ENCODE results near the gene MYCN. TPM values are rescaled to one million over a fixed set of nuclear protein-coding genes. Genes with fewer than 3 reads are reported as not detected.
"Not testable (repeated sequence)": the region's sequence is repeated elsewhere in the genome, so short reads cannot be mapped to it uniquely, and the experiment has no call there.

Gene MYCN
- total and polyA plus RNA-seq, 9 donors, result 1.2 to 7.0 (median 2.7) TPM

DNA sequence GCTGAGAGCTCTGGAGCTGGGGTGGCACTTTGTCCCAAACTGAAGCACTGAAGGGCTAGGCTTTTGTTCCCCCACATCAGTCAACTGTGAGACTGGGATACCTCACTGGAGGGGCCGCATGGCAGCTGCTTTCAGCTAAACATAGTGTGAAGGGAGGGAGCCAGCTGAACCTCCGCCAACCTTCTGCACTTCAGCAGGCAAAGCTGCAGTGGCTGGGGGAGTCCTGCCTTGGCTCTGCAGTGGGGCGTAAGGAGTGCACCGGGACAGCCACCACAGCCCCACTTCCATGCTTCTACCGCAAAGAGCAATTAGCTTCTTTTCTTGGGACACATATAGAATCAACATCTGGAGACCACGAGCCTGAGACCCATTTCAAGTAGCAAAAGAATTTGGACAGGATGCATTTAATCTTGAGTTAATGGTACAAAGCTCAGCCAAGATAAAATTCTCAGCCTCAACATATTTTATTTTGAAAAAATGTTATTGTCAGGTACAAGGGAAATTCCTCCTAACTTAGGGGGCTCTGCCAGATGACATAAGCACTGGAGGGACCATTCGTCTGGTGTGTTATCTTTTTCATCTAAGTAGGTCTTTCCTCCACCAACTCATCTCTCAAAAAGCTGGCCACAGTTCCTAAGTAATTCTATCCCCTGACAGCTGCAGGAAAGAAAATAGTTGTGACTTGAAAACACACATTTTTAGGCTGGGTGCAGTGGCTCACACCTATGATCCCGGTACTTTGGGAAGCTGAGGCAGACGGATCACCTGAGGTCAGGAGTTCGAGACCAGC is 25.6 kb upstream of the MYCN start:
- Histone ChIP-seq H3K9me3 (no peaks in the 10 kb centered on the region), H3K27ac (no peak overlapping the region), H3K4me3 (no peak overlapping the region), H3K36me3 (no peaks in the 10 kb centered on the region), H3K4me1 (ENCODE audit: insufficient read depth) (peaks cover 7% of the 10 kb centered on the region), H3K27me3 (no peaks in the 10 kb centered on the region)
- intact Hi-C loops (cut with DNase I), result no loop called here
- no peak for TF ChIP-seq EP300 (IDR thresholded peaks at IDR 0.05)
- TF ChIP-seq POLR2A (IDR thresholded peaks at IDR 0.05), result no peak
- TF ChIP-seq, protein P1, sequence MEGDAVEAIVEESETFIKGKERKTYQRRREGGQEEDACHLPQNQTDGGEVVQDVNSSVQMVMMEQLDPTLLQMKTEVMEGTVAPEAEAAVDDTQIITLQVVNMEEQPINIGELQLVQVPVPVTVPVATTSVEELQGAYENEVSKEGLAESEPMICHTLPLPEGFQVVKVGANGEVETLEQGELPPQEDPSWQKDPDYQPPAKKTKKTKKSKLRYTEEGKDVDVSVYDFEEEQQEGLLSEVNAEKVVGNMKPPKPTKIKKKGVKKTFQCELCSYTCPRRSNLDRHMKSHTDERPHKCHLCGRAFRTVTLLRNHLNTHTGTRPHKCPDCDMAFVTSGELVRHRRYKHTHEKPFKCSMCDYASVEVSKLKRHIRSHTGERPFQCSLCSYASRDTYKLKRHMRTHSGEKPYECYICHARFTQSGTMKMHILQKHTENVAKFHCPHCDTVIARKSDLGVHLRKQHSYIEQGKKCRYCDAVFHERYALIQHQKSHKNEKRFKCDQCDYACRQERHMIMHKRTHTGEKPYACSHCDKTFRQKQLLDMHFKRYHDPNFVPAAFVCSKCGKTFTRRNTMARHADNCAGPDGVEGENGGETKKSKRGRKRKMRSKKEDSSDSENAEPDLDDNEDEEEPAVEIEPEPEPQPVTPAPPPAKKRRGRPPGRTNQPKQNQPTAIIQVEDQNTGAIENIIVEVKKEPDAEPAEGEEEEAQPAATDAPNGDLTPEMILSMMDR (IDR thresholded peaks at IDR 0.05), result no peak
- DNase-seq, result peak; percentile 26 to 67 (median 49)
- 9 to 16% (median 9%) methylated on average over 10 of the region's 10 CpGs for WGBS, 3 donors

DNA sequence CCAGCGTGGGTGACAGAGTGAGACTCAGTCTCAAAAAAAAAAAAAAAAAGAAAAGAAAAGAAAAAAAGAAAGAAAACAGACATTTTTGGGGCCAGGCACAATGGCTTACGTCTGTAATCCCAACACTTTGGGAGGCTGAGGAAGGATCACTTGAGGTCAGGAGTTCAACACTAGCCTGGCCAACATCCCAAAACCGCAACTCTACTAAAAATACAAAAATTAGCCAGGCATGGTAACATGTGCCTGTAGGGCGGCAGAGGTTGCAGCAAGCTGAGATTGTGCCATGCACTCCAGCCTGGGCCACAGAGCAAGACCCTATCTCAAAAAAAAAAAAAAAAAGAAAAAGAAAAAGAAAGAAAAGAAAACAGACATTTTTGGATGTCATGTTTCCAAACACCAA is 24.8 kb upstream of the MYCN start:
- intact Hi-C loops (cut with DNase I); H3K4me3 ChIP-seq; H3K27ac ChIP-seq; H3K4me1 ChIP-seq (ENCODE audit: insufficient read depth); H3K9me3 ChIP-seq; H3K27me3 ChIP-seq; DNase-seq; H3K36me3 ChIP-seq: not testable (repeated sequence)
- WGBS, 3 donors, result 17 to 19% (median 19%) methylated on average over 4 of the region's 4 CpGs

DNA sequence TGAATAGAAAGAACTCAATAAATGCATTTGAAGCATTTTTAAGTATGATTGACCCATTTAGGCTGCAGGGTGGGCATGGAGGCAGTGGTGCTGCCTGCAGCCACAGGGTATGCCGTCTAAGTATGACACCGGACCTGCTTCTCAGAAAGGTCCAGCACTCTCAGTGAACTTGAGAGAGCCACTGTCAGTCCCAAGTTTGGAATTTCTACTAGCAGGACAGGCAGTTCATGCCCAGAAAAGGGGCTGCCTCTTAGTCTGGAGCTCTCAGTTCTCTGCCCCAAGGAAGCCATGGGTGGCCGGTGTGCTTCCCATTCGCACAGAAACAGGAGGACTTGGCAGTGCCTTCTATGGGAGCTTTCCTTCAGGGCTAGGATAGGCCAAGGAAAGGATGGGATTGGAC is 24.0 kb upstream of the MYCN start:
- peaks cover 7% of the 10 kb centered on the region for H3K4me1 ChIP-seq (ENCODE audit: insufficient read depth)
- TF ChIP-seq, protein P1 (IDR thresholded peaks at IDR 0.05), result no peak
- TF ChIP-seq EP300 (IDR thresholded peaks at IDR 0.05) (no peak), POLR2A (IDR thresholded peaks at IDR 0.05) (no peak)
- DNase-seq, result no peak
- intact Hi-C loops (cut with DNase I), result no loop called here
- no peak overlapping the region for H3K4me3 ChIP-seq
- H3K36me3 ChIP-seq, result no peaks in the 10 kb centered on the region
- no peak overlapping the region for H3K27ac ChIP-seq
- H3K27me3 ChIP-seq, result no peaks in the 10 kb centered on the region
- WGBS, 3 donors, result 92 to 96% (median 95%) methylated on average over 4 of the region's 4 CpGs
- no peaks in the 10 kb centered on the region for H3K9me3 ChIP-seq

DNA sequence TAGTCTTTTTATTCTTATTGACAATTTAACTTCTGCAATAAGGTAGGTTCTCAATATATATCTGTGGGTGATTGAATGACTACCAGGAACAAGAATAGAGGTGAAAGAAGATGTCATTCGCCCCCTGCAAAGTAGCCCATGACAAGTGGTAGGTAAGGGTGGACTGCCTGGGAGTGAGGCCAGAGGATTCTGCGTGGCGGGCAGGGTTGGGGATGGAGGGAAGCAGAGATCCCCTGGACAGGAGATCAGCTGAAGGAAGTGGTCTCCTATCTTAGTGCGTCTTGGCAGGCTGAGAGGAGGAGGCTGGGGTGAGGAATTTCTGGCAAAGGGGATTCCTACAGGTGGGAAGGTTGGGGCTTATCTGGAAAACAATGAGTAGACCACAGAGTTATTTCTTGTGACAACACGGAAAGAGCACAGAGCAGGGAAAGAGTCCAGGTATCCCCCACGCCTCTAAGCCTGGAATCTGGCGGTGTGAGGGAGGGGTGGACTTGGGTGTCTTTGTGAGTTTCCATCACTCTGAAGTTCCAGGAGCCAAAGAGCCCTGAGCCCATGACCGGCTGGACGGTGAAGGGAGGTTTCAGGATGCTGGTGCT is 21.5 kb upstream of the MYCN start:
- peaks cover 5% of the 10 kb centered on the region for H3K4me1 ChIP-seq (ENCODE audit: insufficient read depth)
- no peak for TF ChIP-seq POLR2A (IDR thresholded peaks at IDR 0.05)
- TF ChIP-seq, protein P1 (IDR thresholded peaks at IDR 0.05), result no peak
- no peak for TF ChIP-seq EP300 (IDR thresholded peaks at IDR 0.05)
- H3K9me3 ChIP-seq, result no peaks in the 10 kb centered on the region
- 31 to 52% (median 48%) methylated on average over 9 of the region's 9 CpGs for WGBS, 3 donors
- H3K27me3 ChIP-seq, result no peaks in the 10 kb centered on the region
- no peak overlapping the region for H3K27ac ChIP-seq
- no peaks in the 10 kb centered on the region for H3K36me3 ChIP-seq
- DNase-seq, result no peak
- H3K4me3 ChIP-seq, result no peak overlapping the region
- intact Hi-C loops (cut with DNase I), result no loop called here

All from ovary (tissue), 9 donors.